ENCODE measurements around the gene RAB40C.

- TF ChIP-seq CTCF (IDR thresholded peaks at IDR 0.05): peak; percentile 84
- no peak for TF ChIP-seq ZFX (IDR thresholded peaks at IDR 0.05; ENCODE audit: borderline replicate concordance)
These were observed 70.8 kb downstream of the RAB40C start for GRCh38 chr16:660459-661183.

Measured in 22Rv1 (cell line).